PC-3 (cell line): ENCODE results near the gene VANGL2.

Experiments used
- EZH2 ChIP-seq: fragments of 300-600 bp; sonication (generic); IDR thresholded peaks from one replicate; pipeline ENCODE4 v1.6.1; 2017; ENCODE audit warnings: antibody characterized with exemption, mild to moderate bottlenecking, low read length; ENCODE audit not compliant: unreplicated experiment
- EZH2phosphoT487 ChIP-seq: fragments of 300-600 bp; sonication (generic); IDR thresholded peaks from 2 replicates; pipeline ENCODE4 v1.6.1; 2018; ENCODE audit warnings: mild to moderate bottlenecking, antibody characterized with exemption, low read length, borderline replicate concordance
- TF ChIP-seq, protein P1 (sequence below): fragments of 300-600 bp; sonication (generic); conservative IDR thresholded peaks from 2 replicates; pipeline ENCODE4 v1.5.1; 2017; ENCODE audit warnings: antibody characterized with exemption, low read depth, mild to moderate bottlenecking, low read length

DNA sequence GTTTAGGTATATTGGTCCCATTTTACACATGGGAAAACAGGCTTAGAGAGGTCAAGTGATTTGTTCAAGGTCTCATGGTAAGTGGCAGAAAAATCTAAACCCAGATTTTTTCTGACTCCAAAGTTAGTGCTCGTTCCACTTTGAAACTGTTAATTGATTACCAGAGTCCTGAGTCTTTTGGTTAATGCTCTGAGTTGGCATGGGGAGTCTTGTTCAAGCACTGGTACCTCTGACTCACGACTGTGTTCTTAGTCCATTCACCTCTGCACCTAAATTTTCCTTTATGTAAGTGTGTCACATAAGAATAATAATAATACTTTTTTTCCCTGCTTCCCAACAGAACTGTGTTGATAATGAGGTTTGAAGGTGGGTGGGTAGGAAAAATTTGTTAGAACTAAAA lies 59.3 kb downstream of the VANGL2 start:
- TF ChIP-seq EZH2phosphoT487 (no peak), EZH2 (no peak)
- TF ChIP-seq, protein P1, sequence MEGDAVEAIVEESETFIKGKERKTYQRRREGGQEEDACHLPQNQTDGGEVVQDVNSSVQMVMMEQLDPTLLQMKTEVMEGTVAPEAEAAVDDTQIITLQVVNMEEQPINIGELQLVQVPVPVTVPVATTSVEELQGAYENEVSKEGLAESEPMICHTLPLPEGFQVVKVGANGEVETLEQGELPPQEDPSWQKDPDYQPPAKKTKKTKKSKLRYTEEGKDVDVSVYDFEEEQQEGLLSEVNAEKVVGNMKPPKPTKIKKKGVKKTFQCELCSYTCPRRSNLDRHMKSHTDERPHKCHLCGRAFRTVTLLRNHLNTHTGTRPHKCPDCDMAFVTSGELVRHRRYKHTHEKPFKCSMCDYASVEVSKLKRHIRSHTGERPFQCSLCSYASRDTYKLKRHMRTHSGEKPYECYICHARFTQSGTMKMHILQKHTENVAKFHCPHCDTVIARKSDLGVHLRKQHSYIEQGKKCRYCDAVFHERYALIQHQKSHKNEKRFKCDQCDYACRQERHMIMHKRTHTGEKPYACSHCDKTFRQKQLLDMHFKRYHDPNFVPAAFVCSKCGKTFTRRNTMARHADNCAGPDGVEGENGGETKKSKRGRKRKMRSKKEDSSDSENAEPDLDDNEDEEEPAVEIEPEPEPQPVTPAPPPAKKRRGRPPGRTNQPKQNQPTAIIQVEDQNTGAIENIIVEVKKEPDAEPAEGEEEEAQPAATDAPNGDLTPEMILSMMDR: no peak
